Parathyroid adenoma (tissue), 2 donors: Measurements from ENCODE around the gene LZTS3.

Experiments used
- H2AFZ ChIP-seq: fragments of 300-600 bp; sonication (generic); one replicate; pipeline ENCODE4 v1.7.0; 2017; ENCODE audit warnings: antibody characterized with exemption, mild to moderate bottlenecking
- H3K27ac ChIP-seq: fragments of 300-600 bp; sonication (generic); one replicate; pipeline ENCODE4 v1.7.0; 2017
- H3K27me3 ChIP-seq: fragments of 300-600 bp; sonication (generic); one replicate; pipeline ENCODE4 v1.7.0; 2017; ENCODE audit warnings: low read length; ENCODE audit not compliant: control insufficient read depth, insufficient read depth
- H3K36me3 ChIP-seq: fragments of 300-600 bp; sonication (generic); one replicate; pipeline ENCODE4 v1.7.0; 2017; ENCODE audit warnings: low read length; ENCODE audit not compliant: control insufficient read depth, insufficient read depth
- H3K4me1 ChIP-seq: fragments of 300-600 bp; sonication (generic); one replicate; pipeline ENCODE4 v1.7.0; 2017; ENCODE audit warnings: control low read depth
- H3K4me2 ChIP-seq: fragments of 300-600 bp; sonication (generic); one replicate; pipeline ENCODE4 v1.7.0; 2017; ENCODE audit warnings: low read length
- H3K4me3 ChIP-seq: fragments of 300-600 bp; sonication (generic); one replicate; pipeline ENCODE4 v1.7.0; 2017; ENCODE audit warnings: low read depth, low read length
- H3K79me2 ChIP-seq: fragments of 300-600 bp; sonication (generic); one replicate; pipeline ENCODE4 v1.7.0; 2017; ENCODE audit warnings: control low read depth
- H3K9ac ChIP-seq: fragments of 300-600 bp; sonication (generic); one replicate; pipeline ENCODE4 v1.7.0; 2017; ENCODE audit warnings: mild to moderate bottlenecking
- H3K9me3 ChIP-seq: fragments of 300-600 bp; sonication (generic); one replicate; pipeline ENCODE4 v1.7.0; 2017; ENCODE audit warnings: low read length; ENCODE audit not compliant: control insufficient read depth
- CTCF ChIP-seq: fragments of 300-600 bp; sonication (generic); IDR thresholded peaks from one replicate; pipeline ENCODE4 v1.7.0; 2017; ENCODE audit warnings: antibody characterized with exemption, mild to moderate bottlenecking
- donor health status: primary hyperparathyroidism.

The LZTS3 gene

GRCh38 chr20:3199206-3199605 lies 25.9 kb upstream of the LZTS3 start:
- no peak overlapping the region for H3K9ac ChIP-seq
- H3K9me3 ChIP-seq: no peaks in the 10 kb centered on the region
- H3K27me3 ChIP-seq: no peaks in the 10 kb centered on the region
- H3K4me2 ChIP-seq: no peak overlapping the region
- H3K79me2 ChIP-seq: peaks cover 19% of the 10 kb centered on the region
- H3K27ac ChIP-seq: no peak overlapping the region
- H2AFZ ChIP-seq: no peak overlapping the region
- peaks cover 8% of the 10 kb centered on the region for H3K4me1 ChIP-seq
- no peak for TF ChIP-seq CTCF
- H3K36me3 ChIP-seq: no peaks in the 10 kb centered on the region
- no peak overlapping the region for H3K4me3 ChIP-seq

- no peaks in the 10 kb centered on the region for H3K4me1 ChIP-seq
- no peak for TF ChIP-seq CTCF
- no peak overlapping the region for H3K27ac ChIP-seq
- no peak overlapping the region for H3K9ac ChIP-seq
- H3K9me3 ChIP-seq: no peaks in the 10 kb centered on the region
- no peak overlapping the region for H3K4me2 ChIP-seq
- peaks cover 2% of the 10 kb centered on the region for H3K79me2 ChIP-seq
- no peaks in the 10 kb centered on the region for H3K36me3 ChIP-seq
- H2AFZ ChIP-seq: no peak overlapping the region
- H3K4me3 ChIP-seq: no peak overlapping the region
- no peaks in the 10 kb centered on the region for H3K27me3 ChIP-seq
Observed at GRCh38 chr20:3195590-3196237, 22.4 kb upstream of the LZTS3 start.

GRCh38 chr20:3194617-3195280 lies 21.4 kb upstream of the LZTS3 start:
- Histone ChIP-seq H3K27ac (no peak overlapping the region), H3K4me1 (no peaks in the 10 kb centered on the region), H3K9me3 (no peaks in the 10 kb centered on the region), H3K4me2 (no peak overlapping the region), H3K4me3 (no peak overlapping the region), H3K79me2 (no peaks in the 10 kb centered on the region), H3K9ac (no peak overlapping the region), H3K27me3 (no peaks in the 10 kb centered on the region), H2AFZ (no peak overlapping the region), H3K36me3 (no peaks in the 10 kb centered on the region)
- no peak for TF ChIP-seq CTCF

GRCh38 chr20:3193806-3194616 lies 20.7 kb upstream of the LZTS3 start:
- Histone ChIP-seq H3K9me3 (no peaks in the 10 kb centered on the region), H3K4me1 (no peaks in the 10 kb centered on the region), H3K27ac (no peak overlapping the region), H3K4me3 (no peak overlapping the region), H3K9ac (no peak overlapping the region), H2AFZ (no peak overlapping the region), H3K36me3 (no peaks in the 10 kb centered on the region), H3K27me3 (no peaks in the 10 kb centered on the region), H3K4me2 (no peak overlapping the region), H3K79me2 (no peaks in the 10 kb centered on the region)
- TF ChIP-seq CTCF: no peak
